DMS153 (cell line): Measurements from ENCODE around the gene SEC16A.

Experiments used
- DNase-seq: peaks from one replicate; lab custom pipeline; 2025; lab: John Stamatoyannopoulos, UW

Gene SEC16A

GRCh38 chr9:136465500-136466154 is 17.2 kb downstream of the SEC16A start:
- DNase-seq = no peak

GRCh38 chr9:136464241-136464640 is 18.6 kb downstream of the SEC16A start:
- no peak for DNase-seq

GRCh38 chr9:136463578-136463977 is 19.3 kb downstream of the SEC16A start:
- DNase-seq = no peak

GRCh38 chr9:136462664-136463063 is 20.2 kb downstream of the SEC16A start:
- DNase-seq = no peak

- no peak for DNase-seq
Observed at GRCh38 chr9:136460772-136461325, 22.0 kb downstream of the SEC16A start.

GRCh38 chr9:136459425-136459824 is 23.4 kb downstream of the SEC16A start:
- DNase-seq = no peak

- no peak for DNase-seq
Observed at GRCh38 chr9:136457326-136457725, 25.5 kb downstream of the SEC16A start.

GRCh38 chr9:136456258-136456657 is 26.6 kb downstream of the SEC16A start:
- no peak for DNase-seq

GRCh38 chr9:136455043-136456002 is 27.5 kb downstream of the SEC16A start:
- DNase-seq = no peak

GRCh38 chr9:136454026-136454796 is 28.6 kb downstream of the SEC16A start:
- DNase-seq = no peak

GRCh38 chr9:136453326-136453725 is 29.5 kb downstream of the SEC16A start:
- no peak for DNase-seq

- no peak for DNase-seq
Observed at GRCh38 chr9:136451221-136451877, 31.5 kb downstream of the SEC16A start.

- no peak for DNase-seq
Observed at GRCh38 chr9:136448655-136449054, 34.2 kb downstream of the SEC16A start.

GRCh38 chr9:136447173-136447778 is 35.6 kb downstream of the SEC16A start:
- no peak for DNase-seq

- DNase-seq = no peak
Observed at GRCh38 chr9:136445799-136446198, 37.0 kb downstream of the SEC16A start.

- DNase-seq = no peak
Observed at GRCh38 chr9:136444102-136444501, 38.7 kb downstream of the SEC16A start.

GRCh38 chr9:136443687-136444086 is 39.2 kb downstream of the SEC16A start:
- no peak for DNase-seq

GRCh38 chr9:136443087-136443486 is 39.8 kb downstream of the SEC16A start:
- DNase-seq = no peak

- no peak for DNase-seq
Observed at GRCh38 chr9:136442265-136442664, 40.6 kb downstream of the SEC16A start.

GRCh38 chr9:136441681-136442245 is 41.1 kb downstream of the SEC16A start:
- DNase-seq = no peak

- DNase-seq = no peak
Observed at GRCh38 chr9:136441191-136441680, 41.6 kb downstream of the SEC16A start.
